Testis (tissue), 2 donors: ENCODE results near the gene KCNIP3.

Experiments used
- CTCF ChIP-seq, 3 experiments: fragments of 450-650 bp in 2 of 3; fragments of 200-600 bp in 1 of 3; sonication (generic) in 1 of 3; IDR thresholded peaks; one replicate each; pipeline ENCODE4 v1.5.1; 2016 to 2019; ENCODE audit warnings: antibody characterized with exemption in 3 of 3, mild to moderate bottlenecking in 2 of 3, moderate library complexity in 1 of 3
- POLR2A ChIP-seq: fragments of 450-650 bp; IDR thresholded peaks from one replicate; pipeline ENCODE4 v1.6.1; 2017; ENCODE audit warnings: antibody characterized with exemption, mild to moderate bottlenecking, moderate library complexity

GRCh38 chr2:95265182-95265581 lies 32.0 kb upstream of the KCNIP3 start:
- TF ChIP-seq POLR2A (no peak), CTCF (IDR thresholded peaks at IDR 0.05) (no peak)
